ENCODE measurements around the gene GLRX2.
A peak's percentile ranks its signal among the peaks of the same experiment; 100 is the strongest.
"Not testable (repeated sequence)": the region's sequence is repeated elsewhere in the genome, so short reads cannot be mapped to it uniquely, and the experiment has no call there.

The GLRX2 gene

GRCh38 chr1:193062698-193063463, 42.3 kb downstream of the GLRX2 start:
- peak; percentile 6 for DNase-seq

- peak; percentile 20 for DNase-seq
Measured at GRCh38 chr1:193060938-193061337, 44.3 kb downstream of the GLRX2 start.

DNA sequence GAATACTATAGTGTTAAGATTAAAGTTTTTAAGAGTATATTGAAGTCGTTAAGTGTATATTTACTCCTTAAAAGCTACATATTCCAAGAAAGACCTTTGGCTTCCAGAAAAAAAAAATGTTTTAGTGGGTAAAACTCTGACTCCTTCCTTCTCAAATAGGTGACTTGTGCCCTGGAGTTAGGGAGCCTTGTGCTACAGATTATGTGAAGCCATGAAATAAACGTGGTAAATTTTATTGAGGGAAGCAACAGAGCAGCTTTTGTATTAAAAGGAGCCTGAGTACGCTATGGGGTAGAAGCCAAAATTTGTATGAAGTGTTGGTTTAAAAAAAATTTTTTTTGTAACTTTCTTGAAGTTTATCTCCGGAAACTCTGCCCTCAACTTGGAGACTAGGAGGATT, 44.8 kb downstream of the GLRX2 start:
- DNase-seq = peak; percentile 15

GRCh38 chr1:193060115-193060403, 45.2 kb downstream of the GLRX2 start:
- DNase-seq = no peak

GRCh38 chr1:193059282-193060114, 45.7 kb downstream of the GLRX2 start, which contains the start of the genes RO60 and UCHL5:
Gene RO60 (plus strand): TSS chr1:193059612. CDS start chr1:193069055, 9,443 bp downstream.
Gene UCHL5 (minus strand): TSS chr1:193059360. CDS start chr1:193059260, 100 bp downstream.
- DNase-seq = peak; percentile 99

GRCh38 chr1:193058529-193059281, 46.5 kb downstream of the GLRX2 start:
- peak; percentile 38 for DNase-seq

DNA sequence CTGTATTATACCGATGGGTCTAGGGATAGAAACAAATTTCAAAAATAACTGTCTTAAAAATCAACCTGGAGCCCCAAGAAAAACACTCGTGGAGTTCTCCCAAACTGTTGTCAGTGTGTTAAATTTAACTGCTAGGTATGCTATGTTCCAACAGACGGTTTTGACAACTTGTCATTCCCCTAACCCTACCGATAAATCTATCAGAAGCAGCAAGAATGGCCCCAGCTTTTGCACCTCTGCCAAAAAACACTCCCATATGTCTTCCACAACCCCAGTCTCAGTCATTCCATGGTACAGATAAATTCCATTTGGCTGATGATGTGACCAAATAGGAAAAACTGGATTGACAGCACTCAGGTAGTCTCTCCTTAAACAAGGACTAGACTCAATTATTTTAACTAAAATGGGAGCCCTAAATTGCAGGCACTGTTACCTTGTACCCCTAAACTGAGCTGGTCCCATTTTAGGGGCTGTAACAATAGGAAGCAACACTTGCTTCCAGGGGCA, 51.0 kb downstream of the GLRX2 start:
- no peak for DNase-seq

DNA sequence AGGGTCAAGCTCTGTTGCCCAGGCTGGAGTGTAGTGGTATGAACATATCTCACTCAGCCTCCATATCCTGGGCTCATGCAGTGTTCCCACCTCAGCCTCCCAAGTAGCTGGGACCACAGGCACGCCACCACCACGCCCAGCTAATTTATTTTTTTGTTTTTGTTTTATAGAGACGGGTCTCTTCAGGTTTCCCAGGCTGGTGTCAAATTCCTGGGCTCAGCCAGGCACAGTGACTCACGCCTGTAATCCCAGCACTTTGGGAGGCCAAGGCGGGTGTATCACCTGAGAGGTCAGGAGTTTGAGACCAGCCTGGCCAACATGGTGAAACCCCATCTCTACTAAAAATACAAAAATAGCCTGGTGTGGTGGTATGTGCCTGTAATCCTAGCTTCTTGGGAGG, 56.3 kb downstream of the GLRX2 start:
- not testable (repeated sequence) for DNase-seq

Measured in HCEC 1CT (cell line).